ENCODE measurements around the gene THRB. TPM values are rescaled to one million over a fixed set of nuclear protein-coding genes. Genes with fewer than 3 reads are reported as not detected.

The THRB gene
- total RNA-seq, 1 donor from 2014 or later = 32.8 TPM

GRCh38 chr3:24513463-24513862 lies 18.8 kb upstream of the THRB start:
- TF ChIP-seq CTCF (IDR thresholded peaks at IDR 0.05; ENCODE audit: borderline replicate concordance) = no peak
- intact Hi-C loops (cut with micrococcal nuclease) = no loop called here
- no peak for DNase-seq
- Histone ChIP-seq H3K27ac (replicated peaks) (no peak overlapping the region), H3K4me1 (no peaks in the 10 kb centered on the region), H3K9me3 (replicated peaks) (no peaks in the 10 kb centered on the region), H3K36me3 (no peaks in the 10 kb centered on the region), H3K27me3 (ENCODE audit: low read depth) (no peaks in the 10 kb centered on the region), H3K4me3 (no peak overlapping the region)

GRCh38 chr3:24512564-24513197 lies 18.0 kb upstream of the THRB start:
- intact Hi-C loops (cut with micrococcal nuclease) = no loop called here
- H3K9me3 ChIP-seq (replicated peaks) = no peaks in the 10 kb centered on the region
- no peak overlapping the region for H3K4me3 ChIP-seq
- no peak overlapping the region for H3K27ac ChIP-seq (replicated peaks)
- H3K4me1 ChIP-seq = no peaks in the 10 kb centered on the region
- DNase-seq = no peak
- no peak for TF ChIP-seq CTCF (IDR thresholded peaks at IDR 0.05; ENCODE audit: borderline replicate concordance)
- H3K36me3 ChIP-seq = no peaks in the 10 kb centered on the region
- H3K27me3 ChIP-seq (ENCODE audit: low read depth) = no peaks in the 10 kb centered on the region

GRCh38 chr3:24510030-24510648 lies 15.5 kb upstream of the THRB start:
- no peaks in the 10 kb centered on the region for H3K27me3 ChIP-seq (ENCODE audit: low read depth)
- DNase-seq = no peak
- no peaks in the 10 kb centered on the region for H3K4me1 ChIP-seq
- intact Hi-C loops (cut with micrococcal nuclease) = no loop called here
- no peaks in the 10 kb centered on the region for H3K36me3 ChIP-seq
- H3K9me3 ChIP-seq (replicated peaks) = no peaks in the 10 kb centered on the region
- no peak overlapping the region for H3K27ac ChIP-seq (replicated peaks)
- no peak for TF ChIP-seq CTCF (IDR thresholded peaks at IDR 0.05; ENCODE audit: borderline replicate concordance)
- H3K4me3 ChIP-seq = no peak overlapping the region

DNA sequence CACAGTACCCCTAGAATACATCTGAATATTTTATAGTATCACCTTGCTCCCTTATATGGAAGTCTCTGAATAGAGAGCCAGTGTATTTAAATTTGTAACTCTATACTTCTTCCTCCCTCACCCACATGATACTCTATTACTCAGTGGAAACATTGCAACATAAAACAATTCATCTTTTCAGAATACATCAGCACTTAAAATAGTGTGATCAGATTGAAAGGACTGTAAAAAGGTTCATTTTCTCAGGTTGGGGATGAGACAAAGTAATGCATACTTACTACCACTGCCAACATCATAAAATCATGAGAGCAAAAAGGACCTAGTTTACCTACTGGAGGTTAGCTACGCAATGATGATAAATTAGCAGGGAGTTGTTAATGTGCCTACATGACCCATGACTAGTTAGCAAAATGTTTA lies 13.8 kb upstream of the THRB start:
- Histone ChIP-seq H3K4me3 (no peak overlapping the region), H3K27me3 (ENCODE audit: low read depth) (no peaks in the 10 kb centered on the region), H3K9me3 (replicated peaks) (no peaks in the 10 kb centered on the region), H3K4me1 (no peaks in the 10 kb centered on the region), H3K36me3 (no peaks in the 10 kb centered on the region), H3K27ac (replicated peaks) (no peak overlapping the region)
- no peak for DNase-seq
- intact Hi-C loops (cut with micrococcal nuclease) = no loop called here
- TF ChIP-seq CTCF (IDR thresholded peaks at IDR 0.05; ENCODE audit: borderline replicate concordance) = no peak

DNA sequence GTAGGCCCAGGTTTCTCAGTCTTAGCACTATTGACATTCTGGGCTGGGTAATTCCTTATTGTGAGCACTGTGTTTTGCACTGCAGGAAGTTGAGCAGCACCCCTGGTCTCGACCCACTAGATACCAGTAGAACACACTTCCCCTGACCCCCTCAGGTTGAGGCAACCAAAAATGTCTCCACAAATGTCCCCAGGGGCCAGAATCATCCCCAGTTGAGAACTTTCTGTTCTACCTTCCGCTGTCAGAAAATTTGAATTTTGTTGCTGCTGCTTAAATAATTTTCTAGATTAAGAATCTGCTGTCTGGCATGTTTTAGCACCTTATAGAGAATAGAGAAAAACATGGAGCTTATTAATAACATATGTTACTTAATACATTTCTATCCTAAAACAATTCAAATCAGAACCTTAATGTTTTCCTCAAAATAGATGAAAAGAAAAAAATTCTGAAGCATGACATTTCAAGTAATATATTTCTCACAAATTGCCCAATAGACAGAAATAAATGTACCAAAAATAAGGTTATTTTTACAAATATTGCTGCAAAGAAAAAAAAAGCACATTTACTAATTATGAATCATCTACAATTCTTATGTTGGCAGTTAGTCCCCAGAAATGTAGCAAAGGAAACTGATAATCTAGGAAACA lies 13.2 kb upstream of the THRB start:
- Histone ChIP-seq H3K27ac (replicated peaks) (no peak overlapping the region), H3K9me3 (replicated peaks) (no peaks in the 10 kb centered on the region), H3K36me3 (no peaks in the 10 kb centered on the region), H3K27me3 (ENCODE audit: low read depth) (no peaks in the 10 kb centered on the region), H3K4me1 (no peaks in the 10 kb centered on the region), H3K4me3 (no peak overlapping the region)
- intact Hi-C loops (cut with micrococcal nuclease) = no loop called here
- DNase-seq = no peak
- TF ChIP-seq CTCF (IDR thresholded peaks at IDR 0.05; ENCODE audit: borderline replicate concordance) = no peak
